GM20431 (cell line): Measurements from ENCODE around the gene ATN1.

ENCODE experiments used
- in situ Hi-C: fragments of 300-500 bp; cut with MseI, MboI; formaldehyde crosslinking; loops from one replicate; pipeline ENCODE4 v1.15.0; 2020; ENCODE audit warnings: low sequenced_read_pairs; ENCODE audit not compliant: unreplicated experiment

ATN1 gene

GRCh38 chr12:6967651-6968100, 39.9 kb downstream of the ATN1 start:
- in situ Hi-C loops = no loop called here

GRCh38 chr12:6968426-6968825, 40.7 kb downstream of the ATN1 start:
- in situ Hi-C loops = no loop called here

- in situ Hi-C loops = no loop called here
Observed at GRCh38 chr12:6970096-6970527, 42.4 kb downstream of the ATN1 start.

DNA sequence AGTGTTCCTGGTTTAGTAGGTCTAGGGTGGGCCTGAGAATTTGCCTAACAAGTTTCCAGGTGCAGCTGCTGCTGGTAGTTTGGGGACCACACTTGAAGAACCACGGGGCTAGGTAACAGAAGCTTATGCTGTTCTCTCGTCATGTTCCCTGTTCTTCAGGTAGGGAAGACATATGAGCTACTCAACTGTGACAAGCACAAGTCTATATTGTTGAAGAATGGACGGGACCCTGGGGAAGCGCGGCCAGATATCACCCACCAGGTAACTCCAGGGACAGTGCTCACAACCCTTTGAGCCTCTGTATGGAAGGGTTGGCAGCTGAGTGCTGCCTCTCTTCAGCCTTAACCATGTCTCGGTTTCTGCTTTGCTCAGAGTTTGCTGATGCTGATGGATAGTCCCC, 46.4 kb downstream of the ATN1 start:
- in situ Hi-C loops = no loop called here

- in situ Hi-C loops = no loop called here
Observed at GRCh38 chr12:6975297-6976032, 47.7 kb downstream of the ATN1 start.

DNA sequence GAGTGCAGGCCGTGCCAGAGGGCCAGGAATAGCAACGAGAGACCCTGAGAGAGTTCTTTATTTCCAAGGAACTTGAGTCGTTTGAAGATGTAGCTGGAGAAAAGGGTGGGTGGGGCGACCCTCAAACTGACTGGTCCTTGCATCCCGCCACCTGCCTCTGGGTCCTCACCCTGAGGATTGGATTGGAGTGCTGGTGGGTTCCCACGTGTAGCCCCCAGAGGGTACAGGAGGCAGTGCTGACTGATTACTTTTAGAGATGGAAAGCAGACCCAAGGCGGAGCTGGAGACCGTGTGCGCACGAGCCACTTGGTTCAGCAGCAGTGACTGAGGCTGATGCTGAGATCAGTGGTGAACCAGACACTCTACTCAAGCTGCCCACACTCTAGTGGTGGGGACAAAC, 49.9 kb downstream of the ATN1 start:
- in situ Hi-C loops = no loop called here

GRCh38 chr12:6978188-6978587, 50.4 kb downstream of the ATN1 start:
- in situ Hi-C loops = no loop called here

GRCh38 chr12:6978611-6979011, 50.9 kb downstream of the ATN1 start:
- in situ Hi-C loops = no loop called here

DNA sequence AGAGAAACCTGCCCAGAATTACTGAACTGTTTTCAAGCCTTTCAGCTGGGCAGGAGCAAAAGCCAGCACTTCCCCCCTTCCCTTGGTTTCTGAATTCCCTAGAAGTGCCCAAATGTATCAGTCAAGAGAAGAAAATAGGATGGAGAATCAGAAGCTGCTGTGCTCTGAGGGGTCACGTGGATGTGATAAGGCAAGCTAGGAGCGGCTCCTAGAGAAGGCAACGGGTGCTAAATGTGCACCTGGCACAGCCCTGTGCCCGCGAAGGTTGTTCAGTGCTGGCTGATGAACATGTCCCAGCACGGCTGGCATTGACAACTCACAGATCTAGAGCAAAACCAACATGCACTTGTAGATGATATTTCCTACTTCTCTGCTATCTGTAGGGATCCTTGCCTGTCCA, 51.3 kb downstream of the ATN1 start:
- in situ Hi-C loops = no loop called here

- in situ Hi-C loops = no loop called here
Observed at GRCh38 chr12:6979453-6979852, 51.7 kb downstream of the ATN1 start.

DNA sequence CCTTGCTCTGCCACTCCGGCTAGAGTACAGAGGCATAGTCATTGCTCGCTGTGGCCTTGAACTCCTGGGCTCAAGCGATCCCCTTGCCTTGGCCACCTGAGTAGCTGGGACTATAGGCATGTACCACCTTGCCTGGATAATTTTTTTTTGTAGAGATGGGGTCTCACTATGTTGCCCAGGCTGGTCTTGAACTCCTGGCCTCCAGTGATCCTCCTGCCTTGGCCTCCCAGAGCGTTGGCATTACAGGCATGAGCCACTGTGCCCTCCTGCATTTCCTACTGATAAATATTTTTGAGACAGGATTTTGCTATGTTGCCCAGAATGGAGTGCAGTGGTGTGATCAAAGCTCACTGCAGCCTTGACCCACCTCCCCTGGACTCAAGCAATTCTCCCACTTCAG, 52.3 kb downstream of the ATN1 start:
- in situ Hi-C loops = no loop called here

DNA sequence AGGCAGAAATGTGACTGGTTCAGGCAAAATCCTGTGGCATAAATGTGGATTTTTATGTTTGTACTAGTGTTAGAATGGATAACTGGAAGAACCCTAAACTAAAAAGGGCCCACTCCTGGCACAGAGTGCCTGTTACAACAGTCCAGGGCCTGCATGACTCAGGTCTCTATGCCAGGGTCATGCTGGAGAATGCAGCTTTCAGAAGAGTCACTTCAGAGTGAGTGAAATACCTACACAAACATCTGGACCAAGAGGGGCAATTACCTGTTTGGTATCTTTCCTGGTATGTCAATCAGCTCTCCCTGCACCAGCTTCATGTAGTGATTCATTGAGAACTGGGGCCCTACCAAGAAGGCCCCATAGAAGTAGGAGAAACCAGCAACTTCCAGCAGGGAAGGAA, 53.0 kb downstream of the ATN1 start:
- in situ Hi-C loops = no loop called here

DNA sequence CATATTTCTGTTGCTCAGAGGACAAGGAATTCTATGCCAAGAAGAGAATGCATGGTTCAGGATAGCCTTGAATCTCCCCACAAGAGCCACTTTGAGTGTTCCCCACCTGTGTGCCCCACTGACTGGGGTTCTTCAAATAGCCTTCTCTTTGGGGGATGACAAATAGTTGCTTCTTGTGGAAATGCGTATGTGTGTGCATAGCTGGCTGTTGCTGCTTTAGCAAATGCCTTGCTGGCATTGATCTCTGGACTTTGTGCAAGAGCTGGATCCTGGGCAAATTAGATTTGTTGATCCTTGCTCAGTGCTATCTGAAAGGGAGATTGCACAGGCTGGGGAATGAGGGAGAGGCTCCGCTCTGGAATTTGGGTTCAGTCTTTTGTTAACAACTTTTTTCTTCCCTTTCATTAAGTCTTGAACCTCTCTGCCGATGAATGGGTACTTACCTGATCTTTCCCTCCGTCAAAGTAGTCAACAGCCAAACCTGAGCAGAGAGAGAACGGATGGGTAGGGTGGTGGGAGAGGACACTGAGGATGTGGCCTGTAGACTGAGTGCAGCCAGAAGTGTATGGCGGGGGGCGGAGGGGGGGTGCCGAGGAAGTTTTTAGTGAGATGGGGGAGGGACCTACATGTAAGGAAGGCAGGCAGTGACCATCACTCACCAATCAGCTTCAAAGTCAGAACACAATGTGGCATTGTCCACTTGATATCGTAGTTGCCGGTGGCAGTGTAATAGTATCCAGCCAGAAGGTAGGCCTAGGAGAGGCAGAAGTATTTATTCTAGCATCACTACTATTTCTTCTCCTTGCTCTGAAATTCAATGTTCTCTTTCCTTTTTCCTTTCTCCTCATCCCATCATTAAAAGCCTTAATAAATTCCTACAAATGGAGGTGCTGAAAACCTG, 53.6 kb downstream of the ATN1 start:
- in situ Hi-C loops = no loop called here

DNA sequence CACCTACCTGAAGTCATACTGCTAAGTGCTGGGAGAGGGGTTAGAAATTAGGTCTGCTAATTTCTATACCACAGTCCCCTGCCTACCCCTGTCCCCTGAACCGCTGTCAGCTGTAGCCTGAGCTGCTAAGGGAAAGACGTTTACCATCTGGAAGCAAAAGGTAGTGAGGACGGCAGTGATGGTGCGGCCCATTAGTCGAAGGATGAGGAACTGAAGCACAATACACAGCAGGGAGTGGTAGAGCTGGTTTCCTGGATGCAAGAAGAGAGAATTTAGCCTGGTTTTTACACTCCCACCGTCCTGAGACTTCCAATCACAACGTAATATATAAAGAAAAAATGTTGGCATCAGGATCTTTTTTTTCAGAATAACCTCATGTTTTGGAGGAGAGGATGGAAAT, 54.8 kb downstream of the ATN1 start:
- in situ Hi-C loops = no loop called here

DNA sequence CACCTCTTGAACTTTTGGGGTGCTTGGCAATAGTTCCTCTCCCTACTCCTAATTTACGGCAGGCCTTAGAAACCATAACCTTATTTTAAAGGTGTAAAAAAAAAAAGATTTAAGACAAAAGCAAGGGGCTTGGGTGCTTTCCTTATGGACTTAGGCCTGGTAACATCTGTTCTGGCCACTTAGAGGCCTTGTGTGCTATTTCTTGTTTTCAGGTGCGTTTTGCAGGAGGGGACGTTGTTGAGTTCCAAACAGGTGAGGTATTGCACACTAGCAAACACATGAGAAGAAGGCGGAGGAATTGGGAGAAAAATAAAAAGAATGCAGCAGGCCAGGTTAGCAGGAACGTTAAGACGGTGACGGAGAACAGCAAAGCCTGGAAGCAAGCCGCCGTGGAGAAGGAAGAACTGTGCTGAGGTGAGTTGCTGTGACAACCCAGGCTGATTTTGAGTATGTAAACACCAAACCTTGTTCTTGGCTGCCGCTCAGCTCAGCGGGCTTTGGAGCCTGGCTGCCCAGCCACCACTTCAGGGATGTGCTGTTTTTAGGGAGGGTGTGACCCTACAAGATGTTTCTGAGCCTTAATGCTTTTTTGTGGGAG, 60.3 kb downstream of the ATN1 start:
- in situ Hi-C loops = no loop called here
